GM12891 (cell line): ENCODE data around the gene CDC45.

Experiments used
- POLR2A ChIP-seq: IDR thresholded peaks from 2 replicates; pipeline ENCODE4 v1.6.1; 2011; ENCODE audit warnings: low read depth, low read length, control low read depth
- POLR2AphosphoS5 ChIP-seq: IDR thresholded peaks from 2 replicates; pipeline ENCODE4 v1.6.1; 2011; ENCODE audit warnings: low read depth, low read length, control low read depth
- POU2F2 ChIP-seq: IDR thresholded peaks from 2 replicates; pipeline ENCODE4 v1.6.1; 2011; ENCODE audit warnings: low read depth, mild to moderate bottlenecking, control low read depth, low read length, moderate library complexity
- SPI1 ChIP-seq: IDR thresholded peaks from 2 replicates; pipeline ENCODE4 v1.6.1; 2011; ENCODE audit warnings: low read depth, low read length, control low read depth
- TAF1 ChIP-seq: IDR thresholded peaks from 2 replicates; pipeline ENCODE4 v1.6.1; 2011; ENCODE audit warnings: low read depth, low read length, control low read depth

GRCh38 chr22:19501897-19502447 lies 22.3 kb downstream of the CDC45 start:
- TF ChIP-seq SPI1 (no peak), POLR2A (no peak), TAF1 (no peak), POLR2AphosphoS5 (no peak), POU2F2 (no peak)
